OCI-LY1 (cell line): ENCODE measurements around the gene NDUFS7.

Experiments used
- H2AFZ ChIP-seq: fragments of 200-600 bp; sonication (generic), shearing (Covaris generic); 2 replicates; pipeline ENCODE4 v1.6.0; 2014; ENCODE audit warnings: antibody characterized with exemption, mild to moderate bottlenecking, low read length
- H3F3A ChIP-seq: fragments of 200-600 bp; sonication (generic), shearing (Covaris generic); 2 replicates; pipeline ENCODE4 v1.6.0; 2014; ENCODE audit warnings: mild to moderate bottlenecking, antibody characterized with exemption, low read length, moderate library complexity; ENCODE audit not compliant: insufficient read depth
- H3K27ac ChIP-seq: fragments of 200-600 bp; sonication (generic); 2 replicates; pipeline ENCODE4 v1.5.1; 2014; ENCODE audit warnings: low read length, mixed run types, mild to moderate bottlenecking, low read depth; ENCODE audit not compliant: poor library complexity, severe bottlenecking
- H3K27me3 ChIP-seq: fragments of 200-600 bp; sonication (generic); 2 replicates; pipeline ENCODE4 v1.6.0; 2014; ENCODE audit warnings: antibody characterized with exemption, mild to moderate bottlenecking, low read length, moderate library complexity; ENCODE audit not compliant: insufficient read depth
- H3K36me3 ChIP-seq: fragments of 200-600 bp; sonication (generic); 2 replicates; pipeline ENCODE4 v1.6.1; 2014; ENCODE audit warnings: mild to moderate bottlenecking, antibody characterized with exemption, low read length, moderate library complexity, mixed read lengths; ENCODE audit not compliant: insufficient read depth
- H3K4me1 ChIP-seq: fragments of 200-600 bp; sonication (generic); 2 replicates; pipeline ENCODE4 v1.5.1; 2014; ENCODE audit warnings: mild to moderate bottlenecking, low read length, moderate library complexity; ENCODE audit not compliant: insufficient read depth, severe bottlenecking
- H3K4me2 ChIP-seq: fragments of 200-600 bp; sonication (generic), shearing (Covaris generic); 2 replicates; pipeline ENCODE4 v1.6.1; 2014; ENCODE audit warnings: low read length
- H3K4me3 ChIP-seq: fragments of 200-600 bp; sonication (generic); 2 replicates; pipeline ENCODE4 v1.5.1; 2014; ENCODE audit warnings: low read length, low read depth, mild to moderate bottlenecking, mixed read lengths; ENCODE audit not compliant: poor library complexity, severe bottlenecking
- H3K79me2 ChIP-seq: fragments of 200-600 bp; shearing (Covaris generic); 2 replicates; pipeline ENCODE4 v1.6.1; 2016; ENCODE audit warnings: mixed run types, low read length, mixed read lengths; ENCODE audit not compliant: insufficient read depth
- H3K9ac ChIP-seq: fragments of 200-600 bp; sonication (generic), shearing (Covaris generic); 2 replicates; pipeline ENCODE4 v1.6.1; 2014; ENCODE audit warnings: mild to moderate bottlenecking, low read length, mixed read lengths
- H3K9me2 ChIP-seq: fragments of 200-600 bp; sonication (generic), shearing (Covaris generic); 2 replicates; pipeline ENCODE4 v1.6.1; 2014; ENCODE audit warnings: low read depth, mild to moderate bottlenecking, low read length, mixed read lengths
- H3K9me3 ChIP-seq: fragments of 200-600 bp; shearing (Covaris generic); 2 replicates; pipeline ENCODE4 v1.6.1; 2014; ENCODE audit warnings: low read length, mixed read lengths
- H4K20me1 ChIP-seq: fragments of 200-600 bp; sonication (generic), shearing (Covaris generic); 2 replicates; pipeline ENCODE4 v1.6.0; 2016; ENCODE audit warnings: mild to moderate bottlenecking, low read length; ENCODE audit not compliant: insufficient read depth
- EZH2 ChIP-seq: fragments of 200-600 bp; sonication (generic), shearing (Covaris generic); IDR thresholded peaks from 2 replicates; pipeline ENCODE4 v1.8.0; 2017; ENCODE audit warnings: borderline replicate concordance, mixed run types, mild to moderate bottlenecking, antibody characterized with exemption, low read length, moderate library complexity, mixed read lengths
- TF ChIP-seq, protein P1 (sequence below): fragments of 200-600 bp; sonication (generic), shearing (Covaris generic); IDR thresholded peaks from 2 replicates; pipeline ENCODE4 v1.5.1; 2017; ENCODE audit warnings: mild to moderate bottlenecking, antibody characterized with exemption, low read length, moderate library complexity, mixed read lengths

The NDUFS7 gene

DNA sequence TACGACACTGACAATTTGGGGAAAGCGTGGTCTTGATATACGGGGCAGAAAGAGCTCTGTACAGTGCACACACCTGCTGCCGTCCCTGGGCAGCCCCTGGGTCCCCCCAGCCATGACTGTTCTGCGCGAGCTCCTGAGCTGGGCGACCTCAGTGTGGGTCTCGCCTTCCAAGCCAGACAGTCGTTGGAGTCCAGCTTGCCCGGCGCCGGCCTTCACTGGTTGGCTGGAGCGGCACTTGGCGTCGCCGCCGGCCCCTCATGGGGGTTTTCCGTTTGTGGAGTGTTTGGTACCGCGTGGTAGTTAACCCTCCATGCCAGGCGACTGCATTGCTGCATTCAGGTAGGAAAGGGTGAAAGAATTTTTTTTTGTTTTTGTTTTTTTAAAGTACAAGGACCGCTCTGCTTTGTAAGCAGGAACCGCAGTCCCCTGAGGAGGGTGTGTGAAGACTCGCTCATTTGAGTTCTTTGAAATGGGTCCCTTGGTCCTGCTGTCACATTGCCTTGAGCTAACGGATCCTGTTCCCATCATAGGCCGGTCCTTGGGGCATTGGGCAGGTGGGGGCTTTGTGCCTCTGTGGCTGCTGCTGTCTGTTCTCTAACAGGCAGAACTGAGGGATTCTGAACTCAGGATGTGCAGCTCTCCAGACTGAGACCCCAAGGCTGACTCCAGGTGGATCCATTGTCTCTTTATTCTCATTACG, 43.7 kb downstream of the NDUFS7 start:
- no peaks in the 10 kb centered on the region for H3K4me1 ChIP-seq
- peaks cover 91% of the 10 kb centered on the region for H3K36me3 ChIP-seq
- no peaks in the 10 kb centered on the region for H3K9me3 ChIP-seq
- no peaks in the 10 kb centered on the region for H4K20me1 ChIP-seq
- no peak overlapping the region for H3K27ac ChIP-seq
- no peaks in the 10 kb centered on the region for H3F3A ChIP-seq
- TF ChIP-seq, protein P1, sequence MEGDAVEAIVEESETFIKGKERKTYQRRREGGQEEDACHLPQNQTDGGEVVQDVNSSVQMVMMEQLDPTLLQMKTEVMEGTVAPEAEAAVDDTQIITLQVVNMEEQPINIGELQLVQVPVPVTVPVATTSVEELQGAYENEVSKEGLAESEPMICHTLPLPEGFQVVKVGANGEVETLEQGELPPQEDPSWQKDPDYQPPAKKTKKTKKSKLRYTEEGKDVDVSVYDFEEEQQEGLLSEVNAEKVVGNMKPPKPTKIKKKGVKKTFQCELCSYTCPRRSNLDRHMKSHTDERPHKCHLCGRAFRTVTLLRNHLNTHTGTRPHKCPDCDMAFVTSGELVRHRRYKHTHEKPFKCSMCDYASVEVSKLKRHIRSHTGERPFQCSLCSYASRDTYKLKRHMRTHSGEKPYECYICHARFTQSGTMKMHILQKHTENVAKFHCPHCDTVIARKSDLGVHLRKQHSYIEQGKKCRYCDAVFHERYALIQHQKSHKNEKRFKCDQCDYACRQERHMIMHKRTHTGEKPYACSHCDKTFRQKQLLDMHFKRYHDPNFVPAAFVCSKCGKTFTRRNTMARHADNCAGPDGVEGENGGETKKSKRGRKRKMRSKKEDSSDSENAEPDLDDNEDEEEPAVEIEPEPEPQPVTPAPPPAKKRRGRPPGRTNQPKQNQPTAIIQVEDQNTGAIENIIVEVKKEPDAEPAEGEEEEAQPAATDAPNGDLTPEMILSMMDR = no peak
- no peak for TF ChIP-seq EZH2
- no peak overlapping the region for H3K4me3 ChIP-seq
- no peak overlapping the region for H3K4me2 ChIP-seq
- no peaks in the 10 kb centered on the region for H3K79me2 ChIP-seq
- no peaks in the 10 kb centered on the region for H3K9me2 ChIP-seq
- no peaks in the 10 kb centered on the region for H3K27me3 ChIP-seq
- no peak overlapping the region for H2AFZ ChIP-seq
- H3K9ac ChIP-seq = no peak overlapping the region

DNA sequence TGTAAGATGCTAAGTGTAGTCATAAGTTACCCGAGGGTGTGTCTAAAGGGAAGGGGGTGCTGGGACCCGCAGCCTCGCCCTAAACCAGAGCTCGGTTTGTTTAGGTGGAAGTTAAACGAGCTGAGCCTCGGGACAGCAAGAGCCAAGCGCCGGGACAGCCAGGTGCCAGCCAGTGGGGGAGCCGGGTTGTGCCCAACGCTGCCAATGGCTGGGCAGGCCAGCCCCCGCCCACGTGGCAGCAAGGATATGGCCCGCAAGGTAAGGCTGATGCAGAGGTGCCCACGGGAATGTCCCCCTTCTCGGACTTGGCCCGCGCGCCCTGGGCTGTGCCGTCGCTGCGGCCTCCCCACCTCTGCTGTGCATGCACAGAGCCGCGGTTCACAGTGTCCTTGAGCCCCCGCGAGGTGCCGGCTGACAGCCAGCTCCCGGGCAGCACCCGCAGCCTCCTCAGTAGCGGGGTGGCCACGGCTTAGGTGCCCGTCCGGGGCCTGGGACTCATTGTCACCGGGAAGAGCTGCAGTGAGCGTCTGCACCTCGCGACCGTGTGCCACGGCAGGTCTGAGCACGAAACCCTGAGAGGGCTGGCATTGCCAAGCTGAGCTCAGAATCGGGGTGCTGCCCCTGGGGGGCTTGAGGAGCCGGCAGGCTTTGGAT, 45.2 kb downstream of the NDUFS7 start:
- H3K36me3 ChIP-seq = peaks cover 91% of the 10 kb centered on the region
- no peaks in the 10 kb centered on the region for H3K27me3 ChIP-seq
- no peak overlapping the region for H2AFZ ChIP-seq
- no peak overlapping the region for H3K4me2 ChIP-seq
- H3K27ac ChIP-seq = no peak overlapping the region
- no peaks in the 10 kb centered on the region for H4K20me1 ChIP-seq
- no peak overlapping the region for H3K9ac ChIP-seq
- no peaks in the 10 kb centered on the region for H3K4me1 ChIP-seq
- H3F3A ChIP-seq = no peaks in the 10 kb centered on the region
- no peaks in the 10 kb centered on the region for H3K9me3 ChIP-seq
- TF ChIP-seq, protein P1 = no peak
- TF ChIP-seq EZH2 = no peak
- no peaks in the 10 kb centered on the region for H3K9me2 ChIP-seq
- no peak overlapping the region for H3K4me3 ChIP-seq
- H3K79me2 ChIP-seq = no peaks in the 10 kb centered on the region

DNA sequence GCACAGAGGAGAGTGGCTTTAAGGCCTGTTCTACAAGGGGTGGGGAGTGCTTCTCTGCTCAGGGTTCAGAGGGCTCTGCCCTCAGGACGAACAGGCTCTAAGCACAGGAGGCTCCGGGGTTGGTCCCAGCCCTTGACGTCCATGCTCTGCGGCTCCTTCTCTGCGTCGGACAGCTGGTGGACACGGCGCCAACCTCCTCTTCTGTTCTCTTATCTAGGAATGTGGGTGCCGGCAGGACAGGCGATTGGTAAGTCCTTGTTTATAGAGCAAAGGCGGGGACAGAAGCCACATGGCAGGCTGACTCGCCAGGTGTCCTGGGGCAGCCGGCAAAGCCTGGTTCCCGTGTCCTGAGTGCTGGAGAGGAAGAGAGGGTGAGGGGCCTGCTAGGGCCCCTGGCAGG, 46.0 kb downstream of the NDUFS7 start:
- H2AFZ ChIP-seq = no peak overlapping the region
- H3K4me1 ChIP-seq = no peaks in the 10 kb centered on the region
- H3F3A ChIP-seq = no peaks in the 10 kb centered on the region
- no peak overlapping the region for H3K9ac ChIP-seq
- H3K79me2 ChIP-seq = no peaks in the 10 kb centered on the region
- H3K9me3 ChIP-seq = no peaks in the 10 kb centered on the region
- no peak for TF ChIP-seq EZH2
- TF ChIP-seq, protein P1 = no peak
- H3K4me2 ChIP-seq = no peak overlapping the region
- no peaks in the 10 kb centered on the region for H3K27me3 ChIP-seq
- no peaks in the 10 kb centered on the region for H3K9me2 ChIP-seq
- H4K20me1 ChIP-seq = no peaks in the 10 kb centered on the region
- H3K4me3 ChIP-seq = no peak overlapping the region
- H3K36me3 ChIP-seq = peaks cover 93% of the 10 kb centered on the region
- no peak overlapping the region for H3K27ac ChIP-seq
